Liver (tissue), 10 donors: ENCODE results near the gene TSKS. TPM values are rescaled to one million over a fixed set of nuclear protein-coding genes. Genes with fewer than 3 reads are reported as not detected.
A peak's percentile ranks its signal among the peaks of the same experiment; 100 is the strongest.

ENCODE experiments used
- DNase-seq: peaks from one replicate; pipeline ENCODE4 v3.0.0-alpha.2; 2017; ENCODE audit warnings: low spot score
- H3K27ac ChIP-seq, 2 donors: one replicate each; pipeline ENCODE4 v1.7.0; 2013; ENCODE audit warnings: inconsistent platforms in 2 of 2, low read length in 2 of 2, control low read depth in 1 of 2, low read depth in 1 of 2, mild to moderate bottlenecking in 1 of 2
- H3K27me3 ChIP-seq, 4 donors: one replicate each; pipeline versions ENCODE4 v1.6.1 to v1.7.0; 2013; ENCODE audit warnings: low read length in 3 of 4, inconsistent platforms in 1 of 4, mild to moderate bottlenecking in 1 of 4, moderate library complexity in 1 of 4; ENCODE audit not compliant: control insufficient read depth in 4 of 4, insufficient read depth in 4 of 4
- H3K36me3 ChIP-seq, 4 donors: one replicate each; pipeline versions ENCODE4 v1.6.1 to v1.7.0; 2013; ENCODE audit warnings: low read length in 3 of 4, mild to moderate bottlenecking in 3 of 4, low read depth in 1 of 4, moderate library complexity in 1 of 4; ENCODE audit not compliant: control insufficient read depth in 4 of 4, insufficient read depth in 3 of 4
- H3K4me1 ChIP-seq, 4 donors: one replicate each; pipeline versions ENCODE4 v1.6.1 to v1.7.0; 2013; ENCODE audit warnings: low read length in 3 of 4, mild to moderate bottlenecking in 3 of 4, moderate library complexity in 1 of 4; ENCODE audit not compliant: control insufficient read depth in 4 of 4, insufficient read depth in 4 of 4
- H3K4me3 ChIP-seq, 3 donors: one replicate each; pipeline versions ENCODE4 v1.6.1 to v1.7.0; 2013; ENCODE audit warnings: low read length in 3 of 3, control low read depth in 1 of 3, low read depth in 1 of 3, mild to moderate bottlenecking in 1 of 3
- H3K9ac ChIP-seq, 2 donors: one replicate each; pipeline ENCODE4 v1.7.0; 2013; ENCODE audit warnings: low read length in 2 of 2, mild to moderate bottlenecking in 2 of 2, moderate library complexity in 2 of 2, control low read depth in 1 of 2, low read depth in 1 of 2
- H3K9me3 ChIP-seq, 4 donors: one replicate each; pipeline versions ENCODE4 v1.6.1 to v1.7.0; 2013; ENCODE audit warnings: low read length in 3 of 4; ENCODE audit not compliant: control insufficient read depth in 4 of 4
- FOXA1 ChIP-seq: IDR thresholded peaks from 2 replicates; pipeline ENCODE4 v1.6.1; 2016; ENCODE audit warnings: antibody characterized with exemption
- FOXA2 ChIP-seq: IDR thresholded peaks from 2 replicates; pipeline ENCODE4 v1.6.1; 2016; ENCODE audit warnings: antibody characterized with exemption
- HNF4A ChIP-seq, 2 donors: conservative IDR thresholded peaks; 2 replicates each; pipeline ENCODE4 v1.6.1; 2016; ENCODE audit warnings: antibody characterized with exemption in 2 of 2, mild to moderate bottlenecking in 2 of 2
- MAX ChIP-seq: IDR thresholded peaks from 2 replicates; pipeline ENCODE4 v1.6.1; 2016; ENCODE audit warnings: antibody characterized with exemption
- NR2F2 ChIP-seq: IDR thresholded peaks from 2 replicates; pipeline ENCODE4 v1.6.1; 2016; ENCODE audit warnings: antibody characterized with exemption
- RAD21 ChIP-seq, 2 donors: IDR thresholded peaks; 2 replicates each; pipeline ENCODE4 v1.6.1; 2016; ENCODE audit warnings: antibody characterized with exemption in 2 of 2, mild to moderate bottlenecking in 2 of 2
- REST ChIP-seq: IDR thresholded peaks from 2 replicates; pipeline ENCODE4 v1.6.1; 2016; ENCODE audit warnings: antibody characterized with exemption, mild to moderate bottlenecking
- RXRA ChIP-seq, 2 donors: IDR thresholded peaks; 2 replicates each; pipeline ENCODE4 v1.6.1; 2017 to 2018; ENCODE audit warnings: antibody characterized with exemption in 2 of 2, mild to moderate bottlenecking in 1 of 2
- TAF1 ChIP-seq: conservative IDR thresholded peaks from 2 replicates; pipeline ENCODE4 v1.6.1; 2016; ENCODE audit warnings: antibody characterized with exemption, mild to moderate bottlenecking
- WGBS: extraction: QIAGEN DNeasy Blood & Tissue Kit; methylation state at CpG from one replicate; pipeline ENCODE4 v1.1.7; 2013; 5-methylcytosine and 5-hydroxymethylcytosine counted together
- polyA plus RNA-seq, 2 donors: library from polyadenylated mRNA; stranded (reverse) in 1 of 2; unstranded in 1 of 2; fragments of 200-250 nt in 1 of 2; fragments of >200 nt in 1 of 2; fragmentation: Nextera tagmentation in 1 of 2; extraction: Ambion mirVana in 1 of 2; gene quantifications; one replicate each; pipeline versions ENCODE4 v1.2.1 to v1.2.3, GENCODE V29; 2013 to 2015
- small RNA-seq: library from RNA; depleted of rRNA; stranded (forward); fragments of <200 nt; gene quantifications from one replicate; pipeline ENCODE3, GENCODE V24; 2014
- total RNA-seq, 2 donors: library from RNA; depleted of rRNA; stranded (reverse); fragments of >200 nt; gene quantifications; one replicate each; pipeline ENCODE4 v1.2.3, GENCODE V29; 2014
- TF ChIP-seq, protein P1 (sequence below): fragments of 150-350 bp; IDR thresholded peaks from 2 replicates; pipeline ENCODE4 v1.5.1; 2017; ENCODE audit warnings: improper control_type of control experiment, low read depth, low read length; ENCODE audit not compliant: missing input control
- TF ChIP-seq, protein P2 (sequence below): IDR thresholded peaks from 2 replicates; pipeline ENCODE4 v1.6.1; 2016; ENCODE audit warnings: antibody characterized with exemption
- donor health status: healthy.
- donor health status: healthy.
- donor health status: healthy.
- donor health status: healthy.
- donor health status: healthy.

Gene TSKS
- total and polyA plus RNA-seq, 4 donors = 0.07 to 0.61 (median 0.08) TPM; not detected in 1

DNA sequence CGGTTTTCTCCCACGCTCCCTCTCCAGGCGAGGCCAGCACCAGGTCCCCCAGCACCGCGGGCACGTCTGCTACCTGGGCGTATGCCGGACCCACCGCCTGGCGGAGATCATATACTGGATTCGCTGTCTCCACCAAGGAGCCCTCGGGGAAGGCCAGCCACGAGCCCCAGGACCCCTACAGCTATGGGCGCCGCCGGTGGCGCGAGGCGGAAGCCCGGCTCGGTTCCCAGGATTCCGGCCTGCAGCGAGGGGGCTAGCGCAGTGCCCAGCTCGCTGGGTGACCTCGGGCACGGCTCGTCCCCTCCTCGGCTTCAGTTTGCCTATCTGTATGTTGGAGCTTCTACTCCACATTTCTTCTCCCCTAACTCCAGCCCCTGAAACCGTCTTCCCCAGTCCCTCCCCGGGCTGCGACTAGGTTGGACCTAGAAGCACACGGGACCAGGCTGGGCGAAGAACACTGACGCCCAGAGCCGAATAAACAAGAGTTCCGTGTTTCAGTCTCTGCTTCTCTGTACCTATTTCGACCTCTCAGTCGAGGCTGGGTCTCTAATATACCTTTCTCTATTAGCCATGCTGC, 72.9 kb downstream of the TSKS start:
- TF ChIP-seq RXRA (IDR thresholded peaks at IDR 0.05) = no peak
- TF ChIP-seq, protein P1, sequence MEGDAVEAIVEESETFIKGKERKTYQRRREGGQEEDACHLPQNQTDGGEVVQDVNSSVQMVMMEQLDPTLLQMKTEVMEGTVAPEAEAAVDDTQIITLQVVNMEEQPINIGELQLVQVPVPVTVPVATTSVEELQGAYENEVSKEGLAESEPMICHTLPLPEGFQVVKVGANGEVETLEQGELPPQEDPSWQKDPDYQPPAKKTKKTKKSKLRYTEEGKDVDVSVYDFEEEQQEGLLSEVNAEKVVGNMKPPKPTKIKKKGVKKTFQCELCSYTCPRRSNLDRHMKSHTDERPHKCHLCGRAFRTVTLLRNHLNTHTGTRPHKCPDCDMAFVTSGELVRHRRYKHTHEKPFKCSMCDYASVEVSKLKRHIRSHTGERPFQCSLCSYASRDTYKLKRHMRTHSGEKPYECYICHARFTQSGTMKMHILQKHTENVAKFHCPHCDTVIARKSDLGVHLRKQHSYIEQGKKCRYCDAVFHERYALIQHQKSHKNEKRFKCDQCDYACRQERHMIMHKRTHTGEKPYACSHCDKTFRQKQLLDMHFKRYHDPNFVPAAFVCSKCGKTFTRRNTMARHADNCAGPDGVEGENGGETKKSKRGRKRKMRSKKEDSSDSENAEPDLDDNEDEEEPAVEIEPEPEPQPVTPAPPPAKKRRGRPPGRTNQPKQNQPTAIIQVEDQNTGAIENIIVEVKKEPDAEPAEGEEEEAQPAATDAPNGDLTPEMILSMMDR = no peak
- TF ChIP-seq RAD21 (IDR thresholded peaks at IDR 0.05) = no peak
- TF ChIP-seq, protein P2, sequence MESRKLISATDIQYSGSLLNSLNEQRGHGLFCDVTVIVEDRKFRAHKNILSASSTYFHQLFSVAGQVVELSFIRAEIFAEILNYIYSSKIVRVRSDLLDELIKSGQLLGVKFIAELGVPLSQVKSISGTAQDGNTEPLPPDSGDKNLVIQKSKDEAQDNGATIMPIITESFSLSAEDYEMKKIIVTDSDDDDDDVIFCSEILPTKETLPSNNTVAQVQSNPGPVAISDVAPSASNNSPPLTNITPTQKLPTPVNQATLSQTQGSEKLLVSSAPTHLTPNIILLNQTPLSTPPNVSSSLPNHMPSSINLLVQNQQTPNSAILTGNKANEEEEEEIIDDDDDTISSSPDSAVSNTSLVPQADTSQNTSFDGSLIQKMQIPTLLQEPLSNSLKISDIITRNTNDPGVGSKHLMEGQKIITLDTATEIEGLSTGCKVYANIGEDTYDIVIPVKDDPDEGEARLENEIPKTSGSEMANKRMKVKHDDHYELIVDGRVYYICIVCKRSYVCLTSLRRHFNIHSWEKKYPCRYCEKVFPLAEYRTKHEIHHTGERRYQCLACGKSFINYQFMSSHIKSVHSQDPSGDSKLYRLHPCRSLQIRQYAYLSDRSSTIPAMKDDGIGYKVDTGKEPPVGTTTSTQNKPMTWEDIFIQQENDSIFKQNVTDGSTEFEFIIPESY = no peak
- no peak for TF ChIP-seq HNF4A (conservative IDR thresholded peaks at IDR 0.05)
- TF ChIP-seq FOXA2 = no peak
- no peak for TF ChIP-seq FOXA1
- TF ChIP-seq TAF1 = no peak
- no peak for TF ChIP-seq REST
- TF ChIP-seq MAX = no peak
- TF ChIP-seq NR2F2 = no peak
- H3K36me3 ChIP-seq = peaks cover 0 to 22% (median 7%) of the 10 kb centered on the region in 4 donors
- H3K27me3 ChIP-seq = no peaks in the 10 kb centered on the region
- H3K9ac ChIP-seq = peak overlapping the region in 1 of 2 donors; percentile 32
- peaks cover 3 to 36% (median 16%) of the 10 kb centered on the region in 4 donors for H3K4me1 ChIP-seq
- peak overlapping the region in 1 of 2 donors; percentile 40 for H3K27ac ChIP-seq
- peak overlapping the region in 2 of 3 donors; percentile 7 to 28 for H3K4me3 ChIP-seq
- no peak for DNase-seq
- 18% methylated on average over 39 of the region's 39 CpGs for WGBS
- no peaks in the 10 kb centered on the region for H3K9me3 ChIP-seq

Small RNA genes within 50 kb of the gene (small RNA-seq; reads per million reads assigned to genes)
- gene MIR6799 = not detected
- gene RNU6-841P = not detected

Other genes starting within 250 kb of the TSKS start
- gene RCN3, start 235.3 kb downstream of the TSKS start, total RNA-seq = 1 to 10 TPM; 4.9 to 9.8 TPM
- 1 to 10 TPM; 5.8 to 8.2 TPM for gene RCN3, start 235.3 kb downstream of the TSKS start, polyA plus RNA-seq
- gene NOSIP, start 182.8 kb downstream of the TSKS start, total RNA-seq = 10 to 100 TPM; 19.3 to 33.3 TPM
- 10 to 100 TPM; 27.7 to 45.2 TPM for gene NOSIP, start 182.8 kb downstream of the TSKS start, polyA plus RNA-seq
- gene PRRG2, start 182.0 kb downstream of the TSKS start, total RNA-seq = 1 to 10 TPM; 1.1 to 1.4 TPM
- 1 to 10 TPM; 2.8 TPM for gene PRRG2, start 182.0 kb downstream of the TSKS start, polyA plus RNA-seq
- gene PRR12, start 172.1 kb downstream of the TSKS start, total RNA-seq = 1 to 10 TPM; 2.8 TPM
- 1 to 10 TPM in 1 of 2 donors, under 1 TPM in 1; 0.86 to 3.5 TPM for gene PRR12, start 172.1 kb downstream of the TSKS start, polyA plus RNA-seq
- 1 to 10 TPM; 4.1 to 5.7 TPM for gene RRAS, start 123.2 kb downstream of the TSKS start, total RNA-seq
- gene RRAS, start 123.2 kb downstream of the TSKS start, polyA plus RNA-seq = 10 to 100 TPM; 16.5 to 18.5 TPM
- gene SCAF1, start 121.1 kb downstream of the TSKS start, total RNA-seq = 10 to 100 TPM in 1 of 2 donors, 1 to 10 TPM in 1; 9.2 to 10.6 TPM
- 10 to 100 TPM in 1 of 2 donors, 1 to 10 TPM in 1; 4.6 to 17.6 TPM for gene SCAF1, start 121.1 kb downstream of the TSKS start, polyA plus RNA-seq
- 10 to 100 TPM; 24.4 to 31.7 TPM for gene IRF3, start 97.4 kb downstream of the TSKS start, total RNA-seq
- 10 to 100 TPM; 18.2 to 33.6 TPM for gene IRF3, start 97.4 kb downstream of the TSKS start, polyA plus RNA-seq
- gene BCL2L12, start 97.4 kb downstream of the TSKS start, total RNA-seq = 1 to 10 TPM; 1.6 to 6.3 TPM
- 10 to 100 TPM in 1 of 2 donors, 1 to 10 TPM in 1; 7.2 to 15.7 TPM for gene BCL2L12, start 97.4 kb downstream of the TSKS start, polyA plus RNA-seq
- 10 to 100 TPM; 61.6 to 67.2 TPM for gene PRMT1, start 86.0 kb downstream of the TSKS start, total RNA-seq
- gene PRMT1, start 86.0 kb downstream of the TSKS start, polyA plus RNA-seq = 10 to 100 TPM; 35.1 to 46.0 TPM
- under 1 TPM; 0.28 to 0.84 TPM for gene ADM5, start 73.7 kb downstream of the TSKS start, total RNA-seq
- under 1 TPM; 0.11 to 0.23 TPM for gene ADM5, start 73.7 kb downstream of the TSKS start, polyA plus RNA-seq
- under 1 TPM; 0.37 to 0.50 TPM for gene CPT1C, start 72.2 kb downstream of the TSKS start, total RNA-seq
- under 1 TPM; 0.67 to 0.75 TPM for gene CPT1C, start 72.2 kb downstream of the TSKS start, polyA plus RNA-seq
- 100 to 1,000 TPM in 1 of 2 donors, 10 to 100 TPM in 1; 58.0 to 123 TPM for gene AP2A1, start 3.7 kb upstream of the TSKS start, total RNA-seq
- 10 to 100 TPM; 20.1 to 57.0 TPM for gene AP2A1, start 3.7 kb upstream of the TSKS start, polyA plus RNA-seq
- gene FUZ, start 50.0 kb upstream of the TSKS start, total RNA-seq = 10 to 100 TPM in 1 of 2 donors, 1 to 10 TPM in 1; 3.8 to 12.5 TPM
- gene FUZ, start 50.0 kb upstream of the TSKS start, polyA plus RNA-seq = 1 to 10 TPM; 6.4 to 7.6 TPM
- 10 to 100 TPM in 1 of 2 donors, 1 to 10 TPM in 1; 7.6 to 24.1 TPM for gene MED25, start 55.0 kb upstream of the TSKS start, total RNA-seq
- 10 to 100 TPM in 1 of 2 donors, 1 to 10 TPM in 1; 4.7 to 11.5 TPM for gene MED25, start 55.0 kb upstream of the TSKS start, polyA plus RNA-seq
- 10 to 100 TPM; 38.0 to 40.7 TPM for gene PTOV1, start 87.9 kb upstream of the TSKS start, total RNA-seq
- 10 to 100 TPM; 41.9 to 52.3 TPM for gene PTOV1, start 87.9 kb upstream of the TSKS start, polyA plus RNA-seq
- 10 to 100 TPM; 17.3 to 30.9 TPM for gene PNKP, start 104.3 kb upstream of the TSKS start, total RNA-seq
- 10 to 100 TPM; 18.5 to 21.1 TPM for gene PNKP, start 104.3 kb upstream of the TSKS start, polyA plus RNA-seq
- gene AKT1S1, start 114.0 kb upstream of the TSKS start, total RNA-seq = 10 to 100 TPM in 1 of 2 donors, 1 to 10 TPM in 1; 6.8 to 10.3 TPM
- gene AKT1S1, start 114.0 kb upstream of the TSKS start, polyA plus RNA-seq = 10 to 100 TPM; 15.4 to 43.9 TPM
- 10 to 100 TPM; 11.3 to 14.9 TPM for gene TBC1D17, start 114.4 kb upstream of the TSKS start, total RNA-seq
- gene TBC1D17, start 114.4 kb upstream of the TSKS start, polyA plus RNA-seq = 10 to 100 TPM; 19.5 to 27.9 TPM
- under 1 TPM; 0.08 to 0.75 TPM for gene IL4I1, start 133.6 kb upstream of the TSKS start, total RNA-seq
- gene IL4I1, start 133.6 kb upstream of the TSKS start, polyA plus RNA-seq = under 1 TPM; 0.17 to 0.30 TPM
- 100 to 1,000 TPM in 1 of 2 donors, 10 to 100 TPM in 1; 42.3 to 143 TPM for gene ATF5, start 165.9 kb upstream of the TSKS start, total RNA-seq
- gene ATF5, start 165.9 kb upstream of the TSKS start, polyA plus RNA-seq = 1,000 to 10,000 TPM in 1 of 2 donors, 100 to 1,000 TPM in 1; 550 to 2,086 TPM
- gene NUP62, start 166.2 kb upstream of the TSKS start, total RNA-seq = 10 to 100 TPM; 14.2 to 19.8 TPM
- gene NUP62, start 166.2 kb upstream of the TSKS start, polyA plus RNA-seq = 10 to 100 TPM; 16.7 to 19.6 TPM
- 1 to 10 TPM; 4.4 to 8.9 TPM for gene SIGLEC11, start 197.9 kb upstream of the TSKS start, total RNA-seq
- 1 to 10 TPM in 1 of 2 donors, under 1 TPM in 1; 0.49 to 2.1 TPM for gene SIGLEC11, start 197.9 kb upstream of the TSKS start, polyA plus RNA-seq